Stomach (tissue), 9 donors: ENCODE data around the gene ITGA1. TPM values are rescaled to one million over a fixed set of nuclear protein-coding genes. Genes with fewer than 3 reads are reported as not detected.

Experiments used
- DNase-seq, 2 donors: peaks; one replicate each; pipeline versions ENCODE4 v3.0.0 to v3.0.0-alpha.2; 2013 to 2019
- H3K27ac ChIP-seq, 5 donors: fragments of 200-600 bp in 4 of 5; sonication (generic) in 4 of 5; one replicate each; pipeline ENCODE4 v1.5.1; 2013 to 2019; ENCODE audit warnings: mild to moderate bottlenecking in 1 of 5, moderate library complexity in 1 of 5
- H3K27me3 ChIP-seq, 3 donors: fragments of 200-600 bp; sonication (generic); one replicate each; pipeline ENCODE4 v1.5.1; 2017 to 2019; ENCODE audit warnings: mixed run types in 1 of 3
- H3K36me3 ChIP-seq, 4 donors: fragments of 200-600 bp; sonication (generic); 1 replicate in 3 of 4; 2 replicates in 1 of 4; pipeline ENCODE4 v1.5.1; 2016 to 2019
- H3K4me1 ChIP-seq, 4 donors: fragments of 200-600 bp; sonication (generic); one replicate each; pipeline ENCODE4 v1.5.1; 2016 to 2019
- H3K4me3 ChIP-seq, 4 donors: fragments of 200-600 bp; sonication (generic) in 3 of 4; one replicate each; pipeline ENCODE4 v1.5.1; 2016 to 2019; ENCODE audit warnings: mild to moderate bottlenecking in 1 of 4
- H3K9me3 ChIP-seq, 4 donors: fragments of 200-600 bp; sonication (generic); one replicate each; pipeline ENCODE4 v1.5.1; 2016 to 2019
- CTCF ChIP-seq, 7 experiments: fragments of 450-650 bp in 4 of 7; fragments of 200-600 bp in 3 of 7; sonication (generic) in 3 of 7; IDR thresholded peaks; one replicate each; pipeline ENCODE4 v1.5.1; 2016 to 2019; ENCODE audit warnings: antibody characterized with exemption in 7 of 7, control low read depth in 2 of 7, mild to moderate bottlenecking in 1 of 7
- EP300 ChIP-seq: sonication (generic); formaldehyde crosslinking; IDR thresholded peaks from one replicate; pipeline ENCODE4 v1.6.1; 2017; ENCODE audit warnings: antibody characterized with exemption
- POLR2A ChIP-seq, 4 donors: fragments of 450-650 bp; IDR thresholded peaks; one replicate each; pipeline ENCODE4 v1.6.1; 2016; ENCODE audit warnings: antibody characterized with exemption in 4 of 4, control low read depth in 2 of 4, mild to moderate bottlenecking in 1 of 4, moderate library complexity in 1 of 4
- POLR2AphosphoS5 ChIP-seq, 3 donors: sonication (generic); formaldehyde crosslinking; IDR thresholded peaks; one replicate each; pipeline ENCODE4 v1.6.1; 2016; ENCODE audit warnings: antibody characterized with exemption in 3 of 3
- WGBS, 5 donors: extraction: QIAGEN DNeasy Blood & Tissue Kit in 3 of 5; methylation state at CpG; one replicate each; pipeline versions ENCODE4 v1.1.5 to v1.1.7; 2013 to 2018; 5-methylcytosine and 5-hydroxymethylcytosine counted together
- intact Hi-C: fragments of 100-400 bp; cut with DNase I; formaldehyde crosslinking; loops from one replicate; pipeline ENCODE4 v1.15.1; 2023; ENCODE audit warnings: low total_unique reads
- polyA plus RNA-seq, 3 donors: library from polyadenylated mRNA; stranded (reverse); fragments of 200-250 nt; gene quantifications; one replicate each; pipeline ENCODE4 v1.2.3, GENCODE V29; 2013
- total RNA-seq, 5 donors: library from RNA; depleted of rRNA; stranded (reverse); fragments of >200 nt; gene quantifications; one replicate each; pipeline versions ENCODE4 v1.1.0 to v1.2.3, GENCODE V29; 2014 to 2016
- donor health status: healthy with polysubstance abuse.
- donor health status: Bipolar disorder and iron deficiency.
- donor health status: healthy.

The ITGA1 gene
- total and polyA plus RNA-seq, 8 donors: 2.7 to 507 (median 77.0) TPM

GRCh38 chr5:52810426-52810825, 22.7 kb downstream of the ITGA1 start:
- WGBS, 5 donors: 46 to 96% (median 52%) methylated on average over 1 of the region's 1 CpG
- intact Hi-C loops: no loop called here
- DNase-seq: no peak
- H3K27ac ChIP-seq: peak overlapping the region in 4 of 5 donors; percentile 64 to 79 (median 70)
- no peak overlapping the region for H3K4me3 ChIP-seq
- H3K36me3 ChIP-seq: no peaks in the 10 kb centered on the region
- TF ChIP-seq POLR2A (IDR thresholded peaks at IDR 0.05): no peak
- H3K9me3 ChIP-seq: no peaks in the 10 kb centered on the region
- no peaks in the 10 kb centered on the region for H3K27me3 ChIP-seq
- peaks cover 0 to 97% (median 50%) of the 10 kb centered on the region in 4 donors for H3K4me1 ChIP-seq

GRCh38 chr5:52811067-52811749, 23.5 kb downstream of the ITGA1 start:
- intact Hi-C loops: no loop called here
- no peak for TF ChIP-seq CTCF (IDR thresholded peaks at IDR 0.05)
- no peak for TF ChIP-seq POLR2A (IDR thresholded peaks at IDR 0.05)
- peak in 1 of 3 donors; percentile 76 for TF ChIP-seq POLR2AphosphoS5 (IDR thresholded peaks at IDR 0.05)
- H3K9me3 ChIP-seq: no peaks in the 10 kb centered on the region
- H3K4me3 ChIP-seq: no peak overlapping the region
- no peaks in the 10 kb centered on the region for H3K27me3 ChIP-seq
- H3K4me1 ChIP-seq: peaks cover 0 to 90% (median 46%) of the 10 kb centered on the region in 4 donors
- H3K36me3 ChIP-seq: no peaks in the 10 kb centered on the region
- H3K27ac ChIP-seq: peak overlapping the region in 2 of 5 donors; percentile 13 to 79
- WGBS, 5 donors: 55 to 86% (median 74%) methylated on average over 3 of the region's 3 CpGs
- no peak for DNase-seq

GRCh38 chr5:52814352-52815148, 26.8 kb downstream of the ITGA1 start:
- no peak for TF ChIP-seq EP300
- TF ChIP-seq CTCF (IDR thresholded peaks at IDR 0.05): no peak
- TF ChIP-seq POLR2A (IDR thresholded peaks at IDR 0.05): no peak
- TF ChIP-seq POLR2AphosphoS5 (IDR thresholded peaks at IDR 0.05): no peak
- H3K36me3 ChIP-seq: no peaks in the 10 kb centered on the region
- no peak for DNase-seq
- WGBS, 5 donors: 59 to 85% (median 67%) methylated on average over 4 of the region's 4 CpGs
- peak overlapping the region in 3 of 5 donors; percentile 27 to 43 (median 42) for H3K27ac ChIP-seq
- no peak overlapping the region for H3K4me3 ChIP-seq
- H3K4me1 ChIP-seq: peaks cover 0 to 75% (median 38%) of the 10 kb centered on the region in 4 donors
- intact Hi-C loops: no loop called here
- H3K27me3 ChIP-seq: no peaks in the 10 kb centered on the region
- no peaks in the 10 kb centered on the region for H3K9me3 ChIP-seq

- Histone ChIP-seq H3K9me3 (no peaks in the 10 kb centered on the region), H3K27ac (no peak overlapping the region), H3K27me3 (no peaks in the 10 kb centered on the region), H3K36me3 (no peaks in the 10 kb centered on the region), H3K4me3 (no peak overlapping the region), H3K4me1 (peaks cover 0 to 62% (median 29%) of the 10 kb centered on the region in 4 donors)
- 37 to 61% (median 55%) methylated on average over 1 of the region's 1 CpG for WGBS, 5 donors
- no peak for DNase-seq
- intact Hi-C loops: no loop called here
- TF ChIP-seq CTCF (IDR thresholded peaks at IDR 0.05) (no peak), POLR2A (IDR thresholded peaks at IDR 0.05) (no peak), POLR2AphosphoS5 (IDR thresholded peaks at IDR 0.05) (no peak), EP300 (no peak)
Observed at GRCh38 chr5:52817818-52818217, 30.1 kb downstream of the ITGA1 start.
